GM23248 (cell line): ENCODE measurements around the gene ZDHHC20. TPM values are rescaled to one million over a fixed set of nuclear protein-coding genes. Genes with fewer than 3 reads are reported as not detected.

Source experiments
- DNase-seq: peaks from one replicate; pipeline ENCODE4 v3.0.0-alpha.2; 2015
- H2AFZ ChIP-seq: fragments of 200-600 bp; sonication (generic); 2 replicates; pipeline ENCODE4 v1.6.1; 2016; ENCODE audit warnings: antibody characterized with exemption
- H3F3A ChIP-seq: fragments of 200-600 bp; sonication (generic); 2 replicates; pipeline ENCODE4 v1.6.1; 2016; ENCODE audit warnings: mild to moderate bottlenecking, antibody characterized with exemption, mixed run types; ENCODE audit not compliant: insufficient read depth
- H3K27ac ChIP-seq: fragments of 200-600 bp; sonication (generic); 2 replicates; pipeline ENCODE4 v1.5.1; 2016; ENCODE audit warnings: mild to moderate bottlenecking
- H3K27me3 ChIP-seq: fragments of 200-600 bp; sonication (generic); replicated peaks from 2 replicates; pipeline ENCODE4 v1.6.1; 2016; ENCODE audit warnings: mild to moderate bottlenecking; ENCODE audit not compliant: insufficient read depth
- H3K36me3 ChIP-seq: fragments of 200-600 bp; sonication (generic); 2 replicates; pipeline ENCODE4 v1.6.1; 2016; ENCODE audit warnings: low read depth, mild to moderate bottlenecking
- H3K4me1 ChIP-seq: fragments of 200-600 bp; sonication (generic); 2 replicates; pipeline ENCODE4 v1.6.1; 2016; ENCODE audit warnings: mild to moderate bottlenecking; ENCODE audit not compliant: insufficient read depth
- H3K4me2 ChIP-seq: fragments of 200-600 bp; sonication (generic); one replicate; pipeline ENCODE4 v1.6.1; 2016; ENCODE audit warnings: mild to moderate bottlenecking; ENCODE audit not compliant: unreplicated experiment
- H3K4me3 ChIP-seq: fragments of 200-600 bp; sonication (generic); 2 replicates; pipeline ENCODE4 v1.5.1; 2016; ENCODE audit warnings: mild to moderate bottlenecking
- H3K79me2 ChIP-seq: fragments of 200-600 bp; sonication (generic); 2 replicates; pipeline ENCODE4 v1.6.1; 2016; ENCODE audit warnings: mild to moderate bottlenecking; ENCODE audit not compliant: insufficient read depth
- H3K9ac ChIP-seq: fragments of 200-600 bp; sonication (generic); 2 replicates; pipeline ENCODE4 v1.6.1; 2016; ENCODE audit warnings: mild to moderate bottlenecking
- H3K9me2 ChIP-seq: fragments of 200-600 bp; sonication (generic); 2 replicates; pipeline ENCODE4 v1.6.1; 2016; ENCODE audit warnings: mixed run types, mild to moderate bottlenecking, moderate library complexity; ENCODE audit not compliant: insufficient read depth
- H3K9me3 ChIP-seq: fragments of 200-600 bp; sonication (generic); one replicate; pipeline ENCODE4 v1.6.1; 2017; ENCODE audit warnings: low read depth
- H4K20me1 ChIP-seq: fragments of 200-600 bp; sonication (generic); 2 replicates; pipeline ENCODE4 v1.6.0; 2016; ENCODE audit not compliant: insufficient read depth
- EZH2 ChIP-seq: fragments of 200-600 bp; sonication (generic); IDR thresholded peaks from 2 replicates; pipeline ENCODE4 v1.6.1; 2018; ENCODE audit warnings: antibody characterized with exemption, mild to moderate bottlenecking; ENCODE audit not compliant: insufficient read depth, poor library complexity, severe bottlenecking
- EZH2phosphoT487 ChIP-seq: fragments of 200-600 bp; sonication (generic); IDR thresholded peaks from 2 replicates; pipeline ENCODE4 v1.6.1; 2018; ENCODE audit warnings: antibody characterized with exemption, moderate library complexity, mild to moderate bottlenecking, low read depth; ENCODE audit not compliant: insufficient read depth
- WGBS, 2 experiments: methylation state at CpG; one replicate each; pipeline ENCODE4 v1.1.6; 2015 to 2017; ENCODE audit warnings: low lambda C conversion rate in 2 of 2, low coverage in 1 of 2; ENCODE audit errors: missing lambda C conversion rate in 2 of 2; 5-methylcytosine and 5-hydroxymethylcytosine counted together
- in situ Hi-C: fragments of 300-500 bp; cut with MboI; formaldehyde crosslinking; loops from 2 replicates; pipeline ENCODE4 v1.15.0; 2020
- polyA plus RNA-seq: library from polyadenylated mRNA; unstranded; fragments of >200 nt; fragmentation: Nextera tagmentation; extraction: Ambion mirVana; gene quantifications from 2 replicates; pipeline ENCODE4 v1.2.1, GENCODE V29; 2016
- total RNA-seq: library from RNA; depleted of rRNA; stranded (reverse); fragments of >200 nt; shearing (Covaris generic); gene quantifications from 2 replicates; pipeline ENCODE4 v1.2.3, GENCODE V29; 2014

Gene ZDHHC20
- total and polyA plus RNA-seq, 2 experiments from 2014 or later: 41.1 to 65.3 TPM

DNA sequence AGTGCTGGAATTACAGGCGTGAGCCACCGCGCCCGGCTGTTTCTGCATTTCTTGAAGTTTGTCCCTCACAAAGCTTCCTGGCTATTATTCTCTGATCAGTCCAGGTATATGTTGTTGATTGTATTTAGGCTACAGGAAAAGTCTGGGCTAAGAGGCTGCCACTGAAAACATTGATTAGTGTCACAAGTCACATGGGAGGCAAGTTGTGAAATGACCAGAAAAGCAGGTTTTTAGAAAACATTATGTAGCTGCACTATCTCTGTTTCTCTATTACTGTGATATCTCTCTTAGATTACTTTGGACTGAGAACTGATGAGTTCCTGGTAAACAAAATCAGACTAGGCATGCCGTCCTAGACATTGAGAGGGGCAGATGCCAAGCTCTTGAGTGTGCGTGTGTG lies 16.0 kb upstream of the ZDHHC20 start:
- Histone ChIP-seq H3K9me3 (no peaks in the 10 kb centered on the region), H3K4me3 (no peak overlapping the region), H4K20me1 (no peaks in the 10 kb centered on the region), H3K4me2 (no peak overlapping the region), H3K27me3 (no peaks in the 10 kb centered on the region), H3K4me1 (peaks cover 8% of the 10 kb centered on the region; the same call in 1 of the 2 replicates), H3K27ac (no peak overlapping the region), H3K9ac (no peak overlapping the region), H3F3A (peaks cover 5% of the 10 kb centered on the region; the same call in 1 of the 2 replicates), H3K36me3 (no peaks in the 10 kb centered on the region), H2AFZ (no peak overlapping the region), H3K9me2 (no peaks in the 10 kb centered on the region), H3K79me2 (no peaks in the 10 kb centered on the region)
- in situ Hi-C loops: no loop called here
- 78 to 80% methylated on average over 6 of the region's 6 CpGs for WGBS, 2 experiments
- DNase-seq: no peak
- TF ChIP-seq EZH2 (no peak), EZH2phosphoT487 (no peak)

DNA sequence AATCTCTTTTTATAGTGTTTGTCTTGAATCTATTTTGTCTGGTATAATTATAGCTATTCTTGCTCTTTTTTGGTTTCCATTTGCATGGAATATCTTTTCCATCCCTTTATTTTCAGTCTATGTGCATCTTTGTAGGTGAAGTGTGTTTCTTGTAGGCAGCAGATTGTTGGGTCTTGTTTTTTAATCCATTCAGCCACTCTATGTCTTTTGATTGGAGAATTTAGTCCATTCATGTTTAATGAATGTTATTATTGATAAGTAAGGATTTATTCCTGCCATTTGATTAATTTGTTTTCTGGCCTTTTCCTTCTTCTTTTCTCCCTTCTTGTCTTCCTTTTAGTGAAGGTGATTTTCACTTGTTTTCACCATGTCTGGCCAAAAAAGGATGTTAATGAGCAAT lies 11.7 kb upstream of the ZDHHC20 start:
- Histone ChIP-seq H3K36me3 (no peaks in the 10 kb centered on the region), H4K20me1 (no peaks in the 10 kb centered on the region), H3K79me2 (no peaks in the 10 kb centered on the region), H3F3A (no peaks in the 10 kb centered on the region), H3K9me3 (no peaks in the 10 kb centered on the region), H2AFZ (no peak overlapping the region), H3K27me3 (no peaks in the 10 kb centered on the region), H3K4me2 (no peak overlapping the region), H3K4me1 (no peaks in the 10 kb centered on the region), H3K9me2 (no peaks in the 10 kb centered on the region), H3K27ac (no peak overlapping the region), H3K9ac (no peak overlapping the region), H3K4me3 (no peak overlapping the region)
- no peak for TF ChIP-seq EZH2
- no peak for TF ChIP-seq EZH2phosphoT487
- in situ Hi-C loops: no loop called here
- no peak for DNase-seq

DNA sequence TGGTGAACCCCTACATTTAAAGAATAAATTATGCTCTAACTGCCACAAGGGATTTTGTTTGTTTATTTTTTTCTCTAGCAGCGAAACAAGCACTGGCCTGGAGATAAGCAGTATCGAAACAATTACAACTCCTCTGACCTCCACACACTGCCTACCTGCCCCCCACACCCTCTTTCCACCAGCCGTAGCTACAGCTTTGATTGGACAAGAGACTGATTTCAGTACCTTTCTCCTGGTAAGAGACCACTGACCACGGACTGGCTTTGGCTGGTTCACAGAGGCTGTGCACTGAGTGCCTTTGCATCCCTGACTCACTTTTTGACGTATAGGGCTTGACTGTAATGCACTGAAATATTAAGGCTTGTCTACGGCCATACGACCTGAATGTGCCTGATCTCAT lies 7.4 kb upstream of the ZDHHC20 start:
- in situ Hi-C loops: no loop called here
- Histone ChIP-seq H3K27me3 (no peaks in the 10 kb centered on the region), H2AFZ (no peak overlapping the region), H3K9me3 (no peaks in the 10 kb centered on the region), H3K36me3 (no peaks in the 10 kb centered on the region), H3K9ac (no peak overlapping the region), H3F3A (no peaks in the 10 kb centered on the region), H4K20me1 (no peaks in the 10 kb centered on the region), H3K4me3 (no peak overlapping the region), H3K9me2 (no peaks in the 10 kb centered on the region), H3K4me1 (no peaks in the 10 kb centered on the region), H3K79me2 (no peaks in the 10 kb centered on the region), H3K4me2 (no peak overlapping the region), H3K27ac (no peak overlapping the region)
- TF ChIP-seq EZH2phosphoT487: no peak
- no peak for TF ChIP-seq EZH2
- 48 to 51% methylated on average over 7 of the region's 7 CpGs for WGBS, 2 experiments
- no peak for DNase-seq

DNA sequence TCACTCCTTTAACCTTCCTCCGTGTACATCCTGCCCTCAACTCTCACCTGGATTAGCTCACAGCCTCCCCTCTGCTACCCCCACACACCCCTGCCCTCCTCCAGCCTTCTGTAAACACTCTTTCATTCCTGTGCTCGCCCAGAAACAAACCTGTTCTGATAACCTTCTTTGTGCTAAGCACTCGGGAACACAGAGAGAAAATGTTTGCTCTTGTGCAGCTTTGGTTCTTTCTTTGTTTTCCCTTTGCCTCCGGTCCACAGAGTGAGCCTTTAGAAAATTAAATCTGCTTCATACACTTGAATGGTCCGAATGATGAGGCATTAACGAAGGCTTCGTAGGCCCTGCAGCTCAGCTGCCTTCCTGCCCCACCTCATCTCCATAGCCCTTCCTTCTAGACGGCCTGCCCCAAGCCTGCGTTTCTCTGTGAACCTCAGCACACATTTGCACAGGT lies 6.6 kb upstream of the ZDHHC20 start:
- Histone ChIP-seq H2AFZ (no peak overlapping the region), H3K79me2 (no peaks in the 10 kb centered on the region), H3K9me3 (no peaks in the 10 kb centered on the region), H3K4me2 (no peak overlapping the region), H3K36me3 (no peaks in the 10 kb centered on the region), H3K9me2 (no peaks in the 10 kb centered on the region), H3F3A (no peaks in the 10 kb centered on the region), H4K20me1 (no peaks in the 10 kb centered on the region), H3K9ac (no peak overlapping the region), H3K4me1 (no peaks in the 10 kb centered on the region), H3K4me3 (no peak overlapping the region), H3K27ac (no peak overlapping the region), H3K27me3 (no peaks in the 10 kb centered on the region)
- WGBS, 2 experiments: 47 to 50% methylated on average over 9 of the region's 9 CpGs
- TF ChIP-seq EZH2phosphoT487: no peak
- TF ChIP-seq EZH2: no peak
- in situ Hi-C loops: no loop called here
- no peak for DNase-seq

DNA sequence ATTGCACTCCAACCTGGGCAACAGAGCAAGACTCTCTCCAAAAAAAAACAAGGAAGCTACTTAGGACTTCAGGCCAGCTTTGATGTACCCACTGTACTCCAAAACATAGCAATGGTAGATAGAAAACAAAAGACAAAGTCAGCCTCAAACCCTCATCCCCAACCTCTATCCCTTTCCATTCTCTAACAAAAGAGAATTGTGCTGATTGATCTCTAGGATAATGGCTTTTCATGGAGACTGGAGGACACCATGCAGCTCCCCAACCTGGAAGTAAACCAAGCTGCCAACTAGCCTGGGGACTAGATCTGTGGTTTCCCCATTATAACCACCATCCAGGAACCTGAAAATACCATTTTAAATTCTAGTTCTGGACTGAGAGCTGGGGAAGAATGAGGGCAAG lies 4.3 kb upstream of the ZDHHC20 start:
- no peaks in the 10 kb centered on the region for H4K20me1 ChIP-seq
- no peak for TF ChIP-seq EZH2phosphoT487
- no peak for TF ChIP-seq EZH2

More for the DNA sequence above, 4.3 kb upstream of the ZDHHC20 start:
- Histone ChIP-seq H3F3A (peaks cover 6% of the 10 kb centered on the region; the same call in 1 of the 2 replicates), H3K27ac (no peak overlapping the region), H3K9me3 (no peaks in the 10 kb centered on the region), H3K4me1 (no peaks in the 10 kb centered on the region), H3K4me2 (no peak overlapping the region), H3K79me2 (peaks cover 2% of the 10 kb centered on the region), H3K27me3 (no peaks in the 10 kb centered on the region), H3K9ac (no peak overlapping the region), H2AFZ (no peak overlapping the region), H3K4me3 (no peak overlapping the region), H3K9me2 (no peaks in the 10 kb centered on the region), H3K36me3 (no peaks in the 10 kb centered on the region)
- no peak for DNase-seq
- in situ Hi-C loops: no loop called here
